BE2C (cell line): ENCODE measurements around the gene RNF169.

Experiments used
- DNase-seq: peaks from one replicate; pipeline ENCODE4 v3.0.0-alpha.2; 2020
- H3K27me3 ChIP-seq: fragments of 250-450 bp; sonication (Bioruptor Pico); 2 replicates; pipeline ENCODE4 v1.5.1; 2020; ENCODE audit warnings: mild to moderate bottlenecking
- H3K36me3 ChIP-seq: fragments of 250-450 bp; sonication (Bioruptor Pico); 2 replicates; pipeline ENCODE4 v1.5.1; 2020; ENCODE audit warnings: mild to moderate bottlenecking
- H3K4me1 ChIP-seq: fragments of 250-450 bp; sonication (Bioruptor Pico); 2 replicates; pipeline ENCODE4 v1.5.1; 2020
- H3K4me3 ChIP-seq: 2 replicates; pipeline ENCODE4 v1.5.1; 2011; ENCODE audit warnings: low read depth, low read length
- H3K9me3 ChIP-seq: fragments of 250-450 bp; sonication (Bioruptor Pico); 2 replicates; pipeline ENCODE4 v1.5.1; 2020
- TF ChIP-seq, protein P1 (sequence below): IDR thresholded peaks from 2 replicates; pipeline ENCODE4 v1.5.1; 2012; ENCODE audit warnings: mild to moderate bottlenecking, low read depth, low read length

Gene RNF169

GRCh38 chr11:74726547-74727182 is 22.0 kb upstream of the RNF169 start:
- no peaks in the 10 kb centered on the region for H3K36me3 ChIP-seq
- H3K9me3 ChIP-seq: no peaks in the 10 kb centered on the region
- TF ChIP-seq, protein P1, sequence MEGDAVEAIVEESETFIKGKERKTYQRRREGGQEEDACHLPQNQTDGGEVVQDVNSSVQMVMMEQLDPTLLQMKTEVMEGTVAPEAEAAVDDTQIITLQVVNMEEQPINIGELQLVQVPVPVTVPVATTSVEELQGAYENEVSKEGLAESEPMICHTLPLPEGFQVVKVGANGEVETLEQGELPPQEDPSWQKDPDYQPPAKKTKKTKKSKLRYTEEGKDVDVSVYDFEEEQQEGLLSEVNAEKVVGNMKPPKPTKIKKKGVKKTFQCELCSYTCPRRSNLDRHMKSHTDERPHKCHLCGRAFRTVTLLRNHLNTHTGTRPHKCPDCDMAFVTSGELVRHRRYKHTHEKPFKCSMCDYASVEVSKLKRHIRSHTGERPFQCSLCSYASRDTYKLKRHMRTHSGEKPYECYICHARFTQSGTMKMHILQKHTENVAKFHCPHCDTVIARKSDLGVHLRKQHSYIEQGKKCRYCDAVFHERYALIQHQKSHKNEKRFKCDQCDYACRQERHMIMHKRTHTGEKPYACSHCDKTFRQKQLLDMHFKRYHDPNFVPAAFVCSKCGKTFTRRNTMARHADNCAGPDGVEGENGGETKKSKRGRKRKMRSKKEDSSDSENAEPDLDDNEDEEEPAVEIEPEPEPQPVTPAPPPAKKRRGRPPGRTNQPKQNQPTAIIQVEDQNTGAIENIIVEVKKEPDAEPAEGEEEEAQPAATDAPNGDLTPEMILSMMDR: peak; percentile 96
- H3K4me3 ChIP-seq: no peak overlapping the region
- H3K27me3 ChIP-seq: peaks cover 33% of the 10 kb centered on the region
- peak; percentile 75 for DNase-seq
- no peaks in the 10 kb centered on the region for H3K4me1 ChIP-seq

DNA sequence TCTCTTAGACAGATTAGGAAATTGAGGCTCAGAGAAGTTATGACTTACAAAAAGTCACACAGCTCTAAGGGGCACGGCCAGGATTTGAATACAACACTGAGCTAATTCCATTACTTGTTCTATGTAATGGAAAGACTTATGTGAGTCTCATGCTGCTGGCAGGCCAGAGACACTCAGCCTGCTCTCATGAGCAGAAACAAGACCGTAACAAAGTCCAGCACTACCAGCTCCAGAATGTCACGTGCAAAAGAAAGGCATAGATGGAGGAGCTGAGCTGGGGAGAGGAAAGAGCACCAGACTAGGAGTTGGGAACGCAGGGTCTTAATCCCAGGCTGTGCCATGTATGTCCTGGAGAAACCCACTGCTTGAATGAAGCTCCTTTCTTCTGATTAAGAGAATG is 19.3 kb upstream of the RNF169 start:
- DNase-seq: no peak
- Histone ChIP-seq H3K4me1 (no peaks in the 10 kb centered on the region), H3K4me3 (no peak overlapping the region), H3K9me3 (no peaks in the 10 kb centered on the region), H3K27me3 (peaks cover 46% of the 10 kb centered on the region), H3K36me3 (no peaks in the 10 kb centered on the region)
- TF ChIP-seq, protein P1: no peak

GRCh38 chr11:74730571-74731260 is 17.9 kb upstream of the RNF169 start:
- H3K4me1 ChIP-seq: no peaks in the 10 kb centered on the region
- no peak overlapping the region for H3K4me3 ChIP-seq
- TF ChIP-seq, protein P1: no peak
- H3K27me3 ChIP-seq: peaks cover 46% of the 10 kb centered on the region
- no peak for DNase-seq
- no peaks in the 10 kb centered on the region for H3K36me3 ChIP-seq
- H3K9me3 ChIP-seq: no peaks in the 10 kb centered on the region

GRCh38 chr11:74731301-74732094 is 17.2 kb upstream of the RNF169 start, which contains the start of gene CHRDL2:
TSS of gene CHRDL2 (minus strand) at chr11:74731426. CDS start at chr11:74730888, 538 bp downstream.
- H3K27me3 ChIP-seq: peaks cover 46% of the 10 kb centered on the region
- peak; percentile 44 for DNase-seq

GRCh38 chr11:74734559-74734925 is 14.1 kb upstream of the RNF169 start:
- DNase-seq: no peak
- TF ChIP-seq, protein P1: no peak
- Histone ChIP-seq H3K36me3 (no peaks in the 10 kb centered on the region), H3K27me3 (peaks cover 34% of the 10 kb centered on the region), H3K9me3 (no peaks in the 10 kb centered on the region), H3K4me1 (no peaks in the 10 kb centered on the region), H3K4me3 (no peak overlapping the region)

More at GRCh38 chr11:74731301-74732094, 17.2 kb upstream of the RNF169 start, which contains the start of gene CHRDL2:
- no peak within 1 kb of the TSS for H3K4me3 ChIP-seq
- H3K9me3 ChIP-seq: no peaks in the 10 kb centered on the region
- no peaks in the 10 kb centered on the region for H3K4me1 ChIP-seq
- TF ChIP-seq, protein P1: no peak
- no peaks in the 10 kb centered on the region for H3K36me3 ChIP-seq
